Measurements from ENCODE around the gene GTPBP3.
A peak's percentile ranks its signal among the peaks of the same experiment; 100 is the strongest.

DNA sequence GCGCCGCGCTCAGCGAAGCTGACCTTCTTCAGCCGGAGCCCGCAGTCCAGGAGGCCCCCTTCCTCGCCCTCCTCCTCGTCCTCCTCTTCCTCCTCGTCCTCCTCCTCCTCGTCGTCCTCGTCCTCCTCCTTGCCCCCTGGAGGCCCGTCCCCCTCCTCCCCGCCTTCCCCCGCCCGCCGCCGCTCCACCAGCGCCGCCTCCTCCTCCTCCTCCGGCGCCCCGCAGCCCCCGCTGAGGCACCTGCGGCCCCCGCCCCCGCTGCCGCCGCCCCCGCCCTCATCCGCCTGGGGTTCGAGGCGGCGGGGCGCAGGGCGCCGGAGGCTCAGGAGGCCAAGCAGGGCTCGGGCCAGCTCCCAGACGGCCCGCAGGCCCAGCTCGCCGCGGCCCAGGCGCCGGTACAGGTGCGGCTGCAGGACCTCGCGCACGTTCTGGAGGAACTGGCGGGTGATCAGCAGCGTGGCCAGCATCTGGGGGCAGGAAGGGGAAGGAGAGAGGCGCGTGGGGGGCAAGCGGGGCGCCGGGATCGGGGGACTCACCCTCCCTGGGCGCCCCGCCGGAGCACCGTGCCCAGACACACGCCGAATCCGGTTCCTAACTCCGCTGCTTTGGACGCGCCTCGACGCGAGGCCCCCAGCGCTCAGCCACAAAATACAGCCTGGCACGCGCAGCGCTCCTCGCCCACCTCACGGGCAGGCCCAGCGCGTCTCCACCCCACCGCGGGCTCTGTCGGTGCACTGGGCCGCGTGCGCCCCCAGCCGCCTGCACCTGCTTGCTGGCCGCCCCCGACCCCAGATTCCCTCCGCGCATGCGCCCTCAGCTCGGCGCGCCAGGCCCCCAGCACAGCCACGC lies 8.6 kb upstream of the GTPBP3 start:
- no peak for TF ChIP-seq KDM5A (IDR thresholded peaks at IDR 0.05; ENCODE audit: low read length)
- no peak for TF ChIP-seq POLR2A (IDR thresholded peaks at IDR 0.05; ENCODE audit: control extremely low read depth in 1 of 2, low read depth in 2 of 2, low read length in 2 of 2)
- TF ChIP-seq, protein P1, sequence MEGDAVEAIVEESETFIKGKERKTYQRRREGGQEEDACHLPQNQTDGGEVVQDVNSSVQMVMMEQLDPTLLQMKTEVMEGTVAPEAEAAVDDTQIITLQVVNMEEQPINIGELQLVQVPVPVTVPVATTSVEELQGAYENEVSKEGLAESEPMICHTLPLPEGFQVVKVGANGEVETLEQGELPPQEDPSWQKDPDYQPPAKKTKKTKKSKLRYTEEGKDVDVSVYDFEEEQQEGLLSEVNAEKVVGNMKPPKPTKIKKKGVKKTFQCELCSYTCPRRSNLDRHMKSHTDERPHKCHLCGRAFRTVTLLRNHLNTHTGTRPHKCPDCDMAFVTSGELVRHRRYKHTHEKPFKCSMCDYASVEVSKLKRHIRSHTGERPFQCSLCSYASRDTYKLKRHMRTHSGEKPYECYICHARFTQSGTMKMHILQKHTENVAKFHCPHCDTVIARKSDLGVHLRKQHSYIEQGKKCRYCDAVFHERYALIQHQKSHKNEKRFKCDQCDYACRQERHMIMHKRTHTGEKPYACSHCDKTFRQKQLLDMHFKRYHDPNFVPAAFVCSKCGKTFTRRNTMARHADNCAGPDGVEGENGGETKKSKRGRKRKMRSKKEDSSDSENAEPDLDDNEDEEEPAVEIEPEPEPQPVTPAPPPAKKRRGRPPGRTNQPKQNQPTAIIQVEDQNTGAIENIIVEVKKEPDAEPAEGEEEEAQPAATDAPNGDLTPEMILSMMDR (IDR thresholded peaks at IDR 0.05; ENCODE audit: control extremely low read depth in 1 of 3, insufficient read depth in 1 of 3, low read depth in 1 of 3, low read length in 3 of 3) = no peak
- TF ChIP-seq ASH2L (IDR thresholded peaks at IDR 0.05; ENCODE audit: low read length) = no peak
- no peak for TF ChIP-seq RXRA (IDR thresholded peaks at IDR 0.05; ENCODE audit: insufficient read depth, low read depth, low read length)
- no peak for TF ChIP-seq SUZ12 (IDR thresholded peaks at IDR 0.05; ENCODE audit: low read length)
- no peak for TF ChIP-seq TCF12 (IDR thresholded peaks at IDR 0.05; ENCODE audit: low read depth, low read length)
- TF ChIP-seq EGR1 (IDR thresholded peaks at IDR 0.05; ENCODE audit: borderline replicate concordance, low read depth, low read length) = no peak
- no peak for TF ChIP-seq JUND (IDR thresholded peaks at IDR 0.05; ENCODE audit: low read length)
- no peak for TF ChIP-seq SRF (IDR thresholded peaks at IDR 0.05; ENCODE audit: low read depth, low read length)
- no peak for TF ChIP-seq SP2 (IDR thresholded peaks at IDR 0.05; ENCODE audit: low read length)
- TF ChIP-seq POLR2AphosphoS5 (IDR thresholded peaks at IDR 0.05; ENCODE audit: low read depth, low read length) = peak; percentile 20; the same call in 1 of the 2 replicates
- TF ChIP-seq, protein P2, sequence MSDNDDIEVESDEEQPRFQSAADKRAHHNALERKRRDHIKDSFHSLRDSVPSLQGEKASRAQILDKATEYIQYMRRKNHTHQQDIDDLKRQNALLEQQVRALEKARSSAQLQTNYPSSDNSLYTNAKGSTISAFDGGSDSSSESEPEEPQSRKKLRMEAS (IDR thresholded peaks at IDR 0.05) = peak; percentile 93
